Tibial nerve (tissue), 4 donors: ENCODE data around the gene RAC2.

Experiments used
- EP300 ChIP-seq, 2 donors: sonication (generic); formaldehyde crosslinking; IDR thresholded peaks; one replicate each; pipeline ENCODE4 v1.6.1; 2017; ENCODE audit warnings: antibody characterized with exemption in 2 of 2, mild to moderate bottlenecking in 1 of 2
- POLR2A ChIP-seq, 2 donors: fragments of 450-650 bp; IDR thresholded peaks; one replicate each; pipeline ENCODE4 v1.6.1; 2017; ENCODE audit warnings: antibody characterized with exemption in 2 of 2, mild to moderate bottlenecking in 2 of 2, moderate library complexity in 2 of 2
- TF ChIP-seq, protein P1 (sequence below), 5 experiments: fragments of 200-600 bp in 3 of 5; fragments of 450-650 bp in 2 of 5; sonication (generic) in 3 of 5; IDR thresholded peaks; one replicate each; pipeline ENCODE4 v1.5.1; 2016 to 2019; ENCODE audit warnings: antibody characterized with exemption in 5 of 5, mild to moderate bottlenecking in 3 of 5, moderate library complexity in 2 of 5

DNA sequence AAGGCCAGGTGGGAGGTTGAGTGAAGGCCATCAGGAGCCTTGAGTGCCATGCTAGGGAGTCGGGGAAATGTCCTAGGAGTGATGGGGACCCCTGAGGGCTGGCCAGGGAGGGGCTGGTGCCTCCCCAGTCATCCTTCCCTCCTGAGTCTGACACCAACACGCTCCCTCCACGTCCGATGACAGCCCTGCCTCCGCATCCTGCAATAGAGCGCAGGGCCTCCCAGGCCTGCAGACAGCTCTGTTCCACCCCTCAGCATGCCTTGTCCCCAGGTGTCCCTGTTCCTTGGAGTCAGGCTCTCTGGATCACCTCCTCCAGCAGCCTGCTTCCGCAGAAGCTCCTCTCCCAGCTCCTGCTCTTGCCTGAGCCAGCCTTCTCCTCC, 3.1 kb downstream of the RAC2 start:
- TF ChIP-seq, protein P1, sequence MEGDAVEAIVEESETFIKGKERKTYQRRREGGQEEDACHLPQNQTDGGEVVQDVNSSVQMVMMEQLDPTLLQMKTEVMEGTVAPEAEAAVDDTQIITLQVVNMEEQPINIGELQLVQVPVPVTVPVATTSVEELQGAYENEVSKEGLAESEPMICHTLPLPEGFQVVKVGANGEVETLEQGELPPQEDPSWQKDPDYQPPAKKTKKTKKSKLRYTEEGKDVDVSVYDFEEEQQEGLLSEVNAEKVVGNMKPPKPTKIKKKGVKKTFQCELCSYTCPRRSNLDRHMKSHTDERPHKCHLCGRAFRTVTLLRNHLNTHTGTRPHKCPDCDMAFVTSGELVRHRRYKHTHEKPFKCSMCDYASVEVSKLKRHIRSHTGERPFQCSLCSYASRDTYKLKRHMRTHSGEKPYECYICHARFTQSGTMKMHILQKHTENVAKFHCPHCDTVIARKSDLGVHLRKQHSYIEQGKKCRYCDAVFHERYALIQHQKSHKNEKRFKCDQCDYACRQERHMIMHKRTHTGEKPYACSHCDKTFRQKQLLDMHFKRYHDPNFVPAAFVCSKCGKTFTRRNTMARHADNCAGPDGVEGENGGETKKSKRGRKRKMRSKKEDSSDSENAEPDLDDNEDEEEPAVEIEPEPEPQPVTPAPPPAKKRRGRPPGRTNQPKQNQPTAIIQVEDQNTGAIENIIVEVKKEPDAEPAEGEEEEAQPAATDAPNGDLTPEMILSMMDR (IDR thresholded peaks at IDR 0.05) = no peak
- TF ChIP-seq EP300 (IDR thresholded peaks at IDR 0.05) (no peak), POLR2A (IDR thresholded peaks at IDR 0.05) (no peak)
